WERI-Rb-1 (cell line): ENCODE data around the gene FST.

ENCODE experiments used
- DNase-seq: peaks from one replicate; pipeline ENCODE4 v3.0.0-alpha.2; 2020
- H3K27ac ChIP-seq: fragments of 250-450 bp; sonication (Bioruptor Pico); 2 replicates; pipeline ENCODE4 v1.5.1; 2020; ENCODE audit warnings: mild to moderate bottlenecking, moderate library complexity
- H3K27me3 ChIP-seq: fragments of 250-450 bp; sonication (Bioruptor Pico); 2 replicates; pipeline ENCODE4 v1.5.1; 2021; ENCODE audit warnings: mild to moderate bottlenecking, low read depth, moderate library complexity; ENCODE audit not compliant: insufficient read depth, severe bottlenecking
- H3K36me3 ChIP-seq: fragments of 250-450 bp; sonication (Bioruptor Pico); 2 replicates; pipeline ENCODE4 v1.5.1; 2020; ENCODE audit warnings: mild to moderate bottlenecking, moderate library complexity
- H3K4me3 ChIP-seq: 2 replicates; pipeline ENCODE4 v1.5.1; 2011; ENCODE audit warnings: low read depth, mild to moderate bottlenecking, control low read depth, low read length
- H3K9me3 ChIP-seq: fragments of 250-450 bp; sonication (Bioruptor Pico); 2 replicates; pipeline ENCODE4 v1.5.1; 2021; ENCODE audit warnings: mild to moderate bottlenecking, moderate library complexity; ENCODE audit not compliant: severe bottlenecking
- TF ChIP-seq, protein P1 (sequence below): IDR thresholded peaks from 2 replicates; pipeline ENCODE4 v1.5.1; 2011; ENCODE audit warnings: low read depth, mild to moderate bottlenecking, control low read depth, inconsistent platforms, low read length

The FST gene

DNA sequence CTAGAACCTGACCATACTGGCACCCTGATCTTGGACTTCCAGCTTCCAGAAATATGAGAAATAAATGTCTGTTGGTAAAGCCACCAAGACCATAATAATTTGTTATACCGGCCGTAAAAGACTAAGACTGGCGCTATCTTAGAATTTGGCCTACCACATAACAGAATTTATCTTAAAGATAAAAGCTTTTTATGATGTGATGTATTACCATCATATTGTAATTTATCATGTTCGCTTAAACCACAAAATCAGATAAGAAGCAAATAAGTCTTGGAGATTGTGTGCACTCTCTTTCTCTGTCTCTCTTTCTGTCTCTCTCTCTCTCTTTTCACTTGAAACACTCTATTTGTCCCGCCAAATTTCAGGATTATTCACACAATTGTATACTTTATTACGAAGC is 35.6 kb downstream of the FST start:
- no peak for DNase-seq
- Histone ChIP-seq H3K27me3 (no peaks in the 10 kb centered on the region), H3K9me3 (no peaks in the 10 kb centered on the region), H3K36me3 (no peaks in the 10 kb centered on the region), H3K27ac (no peak overlapping the region), H3K4me3 (no peak overlapping the region)
- TF ChIP-seq, protein P1, sequence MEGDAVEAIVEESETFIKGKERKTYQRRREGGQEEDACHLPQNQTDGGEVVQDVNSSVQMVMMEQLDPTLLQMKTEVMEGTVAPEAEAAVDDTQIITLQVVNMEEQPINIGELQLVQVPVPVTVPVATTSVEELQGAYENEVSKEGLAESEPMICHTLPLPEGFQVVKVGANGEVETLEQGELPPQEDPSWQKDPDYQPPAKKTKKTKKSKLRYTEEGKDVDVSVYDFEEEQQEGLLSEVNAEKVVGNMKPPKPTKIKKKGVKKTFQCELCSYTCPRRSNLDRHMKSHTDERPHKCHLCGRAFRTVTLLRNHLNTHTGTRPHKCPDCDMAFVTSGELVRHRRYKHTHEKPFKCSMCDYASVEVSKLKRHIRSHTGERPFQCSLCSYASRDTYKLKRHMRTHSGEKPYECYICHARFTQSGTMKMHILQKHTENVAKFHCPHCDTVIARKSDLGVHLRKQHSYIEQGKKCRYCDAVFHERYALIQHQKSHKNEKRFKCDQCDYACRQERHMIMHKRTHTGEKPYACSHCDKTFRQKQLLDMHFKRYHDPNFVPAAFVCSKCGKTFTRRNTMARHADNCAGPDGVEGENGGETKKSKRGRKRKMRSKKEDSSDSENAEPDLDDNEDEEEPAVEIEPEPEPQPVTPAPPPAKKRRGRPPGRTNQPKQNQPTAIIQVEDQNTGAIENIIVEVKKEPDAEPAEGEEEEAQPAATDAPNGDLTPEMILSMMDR = no peak

DNA sequence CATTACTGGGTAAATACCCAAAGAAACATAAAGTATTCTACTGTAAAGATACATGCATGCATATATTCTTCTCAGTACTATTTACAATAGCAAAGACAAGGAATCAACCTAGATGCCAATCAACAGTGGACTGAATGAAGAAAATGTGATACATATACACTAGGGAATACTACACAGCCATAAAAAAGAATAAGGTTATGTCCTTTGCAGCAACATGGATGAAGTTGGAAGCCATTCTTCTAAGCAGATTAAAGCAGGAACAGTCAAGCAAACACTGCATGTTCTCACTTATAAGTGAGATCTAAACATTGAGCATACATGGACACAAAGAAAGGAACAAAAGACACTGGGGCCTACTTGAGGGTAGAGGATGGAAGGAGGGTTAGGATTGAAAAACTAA is 40.4 kb downstream of the FST start:
- Histone ChIP-seq H3K4me3 (no peak overlapping the region), H3K27ac (no peak overlapping the region), H3K27me3 (no peaks in the 10 kb centered on the region), H3K9me3 (peaks cover 3% of the 10 kb centered on the region), H3K36me3 (no peaks in the 10 kb centered on the region)
- TF ChIP-seq, protein P1 = no peak
- no peak for DNase-seq
